NCI-H128 (cell line): ENCODE measurements around the gene ZFYVE28.

Experiments used
- DNase-seq: peaks from one replicate; lab custom pipeline; 2025; ENCODE audit not compliant: unreplicated experiment; lab: John Stamatoyannopoulos, UW

ZFYVE28 gene

GRCh38 chr4:2264481-2265041 is 153.9 kb downstream of the ZFYVE28 start:
- no peak for DNase-seq

- no peak for DNase-seq
Observed at GRCh38 chr4:2263926-2264321, 154.5 kb downstream of the ZFYVE28 start.

GRCh38 chr4:2262944-2263250 is 155.5 kb downstream of the ZFYVE28 start:
- no peak for DNase-seq

- peak; percentile 89 for DNase-seq
Observed at GRCh38 chr4:2262145-2262943, 156.1 kb downstream of the ZFYVE28 start.

GRCh38 chr4:2261853-2262144 is 156.6 kb downstream of the ZFYVE28 start, which contains the start of gene MXD4:
MXD4 (minus strand) TSS chr4:2262109; CDS start chr4:2261980, 129 bp downstream.
- DNase-seq = no peak

- no peak for DNase-seq
Observed at GRCh38 chr4:2261110-2261852, 157.2 kb downstream of the ZFYVE28 start.

- DNase-seq = no peak
Observed at GRCh38 chr4:2260344-2261109, 157.9 kb downstream of the ZFYVE28 start.

GRCh38 chr4:2259541-2260343 is 158.7 kb downstream of the ZFYVE28 start:
- no peak for DNase-seq

GRCh38 chr4:2259036-2259540 is 159.4 kb downstream of the ZFYVE28 start:
- DNase-seq = no peak

- no peak for DNase-seq
Observed at GRCh38 chr4:2258091-2259035, 160.1 kb downstream of the ZFYVE28 start.

GRCh38 chr4:2257361-2258081 is 160.9 kb downstream of the ZFYVE28 start:
- DNase-seq = no peak

GRCh38 chr4:2256781-2257191 is 161.7 kb downstream of the ZFYVE28 start:
- no peak for DNase-seq

GRCh38 chr4:2256156-2256731 is 162.2 kb downstream of the ZFYVE28 start:
- DNase-seq = no peak

GRCh38 chr4:2255501-2256155 is 162.8 kb downstream of the ZFYVE28 start:
- DNase-seq = no peak

- no peak for DNase-seq
Observed at GRCh38 chr4:2254665-2255500, 163.6 kb downstream of the ZFYVE28 start.

- DNase-seq = no peak
Observed at GRCh38 chr4:2253160-2254084, 165.0 kb downstream of the ZFYVE28 start.
